Measurements from ENCODE around the gene AGAP1. TPM values are rescaled to one million over a fixed set of nuclear protein-coding genes. Genes with fewer than 3 reads are reported as not detected.

AGAP1 gene
- total RNA-seq, 2 donors from 2014 or later, result 32.8 to 34.7 TPM

DNA sequence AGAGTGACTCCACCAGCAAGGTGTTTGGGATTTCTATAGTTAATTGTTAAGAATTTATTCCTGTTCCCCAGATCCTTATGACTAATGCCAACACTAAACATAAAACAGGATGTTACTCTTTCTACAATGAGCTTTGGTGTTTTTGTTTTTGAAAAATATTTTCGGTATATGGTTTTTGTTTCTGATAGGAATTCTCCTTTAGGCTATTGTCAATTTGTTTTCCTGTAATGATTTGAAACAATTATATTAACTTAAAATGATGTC is 182.6 kb downstream of the AGAP1 start:
- no peaks in the 10 kb centered on the region for H3K36me3 Mint-ChIP-seq (ENCODE audit: low read depth)
- H3K27me3 ChIP-seq (ENCODE audit: control insufficient read depth, insufficient read depth, low read length, poor library complexity, severe bottlenecking), result peaks cover 15% of the 10 kb centered on the region
- H3K9ac ChIP-seq (ENCODE audit: extremely low read depth, low read length, poor library complexity, severe bottlenecking), result no peak overlapping the region
- H3K27me3 Mint-ChIP-seq (ENCODE audit: insufficient read depth), result peaks cover 18% of the 10 kb centered on the region
- no peak overlapping the region for H3K27ac Mint-ChIP-seq
- no peaks in the 10 kb centered on the region for H3K9me3 ChIP-seq (ENCODE audit: control insufficient read depth, low read length)
- H3K4me3 Mint-ChIP-seq, result no peak overlapping the region
- peaks cover 5% of the 10 kb centered on the region for H3K4me1 ChIP-seq (ENCODE audit: control insufficient read depth, insufficient read depth, low read length)
- no peaks in the 10 kb centered on the region for H3K9me3 Mint-ChIP-seq
- TF ChIP-seq, protein P1, sequence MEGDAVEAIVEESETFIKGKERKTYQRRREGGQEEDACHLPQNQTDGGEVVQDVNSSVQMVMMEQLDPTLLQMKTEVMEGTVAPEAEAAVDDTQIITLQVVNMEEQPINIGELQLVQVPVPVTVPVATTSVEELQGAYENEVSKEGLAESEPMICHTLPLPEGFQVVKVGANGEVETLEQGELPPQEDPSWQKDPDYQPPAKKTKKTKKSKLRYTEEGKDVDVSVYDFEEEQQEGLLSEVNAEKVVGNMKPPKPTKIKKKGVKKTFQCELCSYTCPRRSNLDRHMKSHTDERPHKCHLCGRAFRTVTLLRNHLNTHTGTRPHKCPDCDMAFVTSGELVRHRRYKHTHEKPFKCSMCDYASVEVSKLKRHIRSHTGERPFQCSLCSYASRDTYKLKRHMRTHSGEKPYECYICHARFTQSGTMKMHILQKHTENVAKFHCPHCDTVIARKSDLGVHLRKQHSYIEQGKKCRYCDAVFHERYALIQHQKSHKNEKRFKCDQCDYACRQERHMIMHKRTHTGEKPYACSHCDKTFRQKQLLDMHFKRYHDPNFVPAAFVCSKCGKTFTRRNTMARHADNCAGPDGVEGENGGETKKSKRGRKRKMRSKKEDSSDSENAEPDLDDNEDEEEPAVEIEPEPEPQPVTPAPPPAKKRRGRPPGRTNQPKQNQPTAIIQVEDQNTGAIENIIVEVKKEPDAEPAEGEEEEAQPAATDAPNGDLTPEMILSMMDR (conservative IDR thresholded peaks at IDR 0.05), result no peak
- 86% methylated on average over 1 of the region's 1 CpG; no CpG with 5 or more reads in 1 of the 2 experiments for WGBS, 2 experiments (ENCODE audit: insufficient coverage in 1 of 2, insufficient read length in 1 of 2)
- peaks cover 6% of the 10 kb centered on the region for H3K4me1 Mint-ChIP-seq
- H3K36me3 ChIP-seq (ENCODE audit: control insufficient read depth, insufficient read depth, low read length), result no peaks in the 10 kb centered on the region
- DNase-seq, result no peak
- no peak overlapping the region for H3K4me3 ChIP-seq (ENCODE audit: low read length)
- H3K27ac ChIP-seq (ENCODE audit: low read depth, low read length), result no peak overlapping the region

DNA sequence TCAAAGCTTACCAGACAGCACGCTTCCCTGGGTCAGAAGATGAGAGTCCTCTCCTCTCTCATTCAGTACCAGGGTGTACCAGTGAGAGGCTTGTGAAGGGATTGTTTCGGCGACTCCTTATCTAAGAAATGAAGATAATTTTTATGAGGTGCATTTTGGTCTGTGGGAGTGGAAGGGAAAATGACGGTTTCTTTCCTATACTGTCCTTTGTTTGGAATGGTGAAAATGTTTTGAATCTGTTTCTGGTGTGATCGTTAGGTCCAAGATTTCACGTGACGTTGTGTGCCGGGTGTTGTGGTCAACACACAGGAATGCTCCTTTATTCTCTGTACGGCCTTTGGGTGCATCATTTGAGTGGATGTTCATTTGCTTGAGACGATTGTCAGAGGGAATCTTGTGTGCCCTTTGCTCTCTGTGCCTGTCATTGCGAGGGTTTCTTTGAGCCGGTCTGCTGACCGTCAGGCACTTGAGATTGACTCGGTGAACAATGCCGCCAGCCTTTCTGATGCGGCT is 183.5 kb downstream of the AGAP1 start:
- no peak overlapping the region for H3K4me3 Mint-ChIP-seq
- no peaks in the 10 kb centered on the region for H3K36me3 Mint-ChIP-seq (ENCODE audit: low read depth)
- no peaks in the 10 kb centered on the region for H3K36me3 ChIP-seq (ENCODE audit: control insufficient read depth, insufficient read depth, low read length)
- peaks cover 9% of the 10 kb centered on the region for H3K27me3 Mint-ChIP-seq (ENCODE audit: insufficient read depth)
- no peaks in the 10 kb centered on the region for H3K9me3 Mint-ChIP-seq
- H3K4me3 ChIP-seq (ENCODE audit: low read length), result no peak overlapping the region
- H3K4me1 ChIP-seq (ENCODE audit: control insufficient read depth, insufficient read depth, low read length), result peaks cover 5% of the 10 kb centered on the region
- H3K27ac ChIP-seq (ENCODE audit: low read depth, low read length), result no peak overlapping the region
- no peak overlapping the region for H3K9ac ChIP-seq (ENCODE audit: extremely low read depth, low read length, poor library complexity, severe bottlenecking)
- TF ChIP-seq, protein P1 (conservative IDR thresholded peaks at IDR 0.05), result no peak
- DNase-seq, result no peak
- no peak overlapping the region for H3K27ac Mint-ChIP-seq
- H3K27me3 ChIP-seq (ENCODE audit: control insufficient read depth, insufficient read depth, low read length, poor library complexity, severe bottlenecking), result peaks cover 6% of the 10 kb centered on the region
- H3K4me1 Mint-ChIP-seq, result peaks cover 6% of the 10 kb centered on the region
- no peaks in the 10 kb centered on the region for H3K9me3 ChIP-seq (ENCODE audit: control insufficient read depth, low read length)
- WGBS, 2 experiments (ENCODE audit: insufficient coverage in 1 of 2, insufficient read length in 1 of 2), result 93 to 95% methylated on average over 12 to 16 of the region's 16 CpGs

DNA sequence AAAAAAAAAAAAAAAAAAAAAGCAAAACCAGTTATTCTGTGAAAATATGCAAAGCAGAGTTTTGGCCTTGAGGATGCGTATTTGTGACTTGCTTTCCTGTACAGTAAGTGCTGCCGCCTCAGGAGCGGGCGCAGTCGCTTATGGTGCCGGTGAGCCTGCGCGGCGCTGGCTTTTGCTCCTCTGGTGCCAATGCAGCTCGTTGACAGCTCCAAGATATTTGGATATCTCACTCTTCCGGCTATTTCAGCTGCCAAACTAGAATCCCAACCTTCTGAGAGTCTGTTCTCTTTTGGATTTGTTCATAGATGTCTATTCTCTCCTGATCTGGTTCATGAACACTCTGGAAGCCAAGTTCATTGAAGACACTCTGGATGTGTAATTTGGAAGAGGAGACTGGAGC is 184.1 kb downstream of the AGAP1 start:
- TF ChIP-seq, protein P1 (conservative IDR thresholded peaks at IDR 0.05), result no peak
- H3K27ac ChIP-seq (ENCODE audit: low read depth, low read length), result no peak overlapping the region
- Mint-ChIP-seq H3K4me1 (peaks cover 6% of the 10 kb centered on the region), H3K4me3 (no peak overlapping the region), H3K9me3 (no peaks in the 10 kb centered on the region), H3K27ac (no peak overlapping the region), H3K27me3 (ENCODE audit: insufficient read depth) (peaks cover 3% of the 10 kb centered on the region), H3K36me3 (ENCODE audit: low read depth) (peaks cover 2% of the 10 kb centered on the region)
- H3K4me1 ChIP-seq (ENCODE audit: control insufficient read depth, insufficient read depth, low read length), result peaks cover 5% of the 10 kb centered on the region
- H3K4me3 ChIP-seq (ENCODE audit: low read length), result no peak overlapping the region
- H3K9me3 ChIP-seq (ENCODE audit: control insufficient read depth, low read length), result no peaks in the 10 kb centered on the region
- H3K27me3 ChIP-seq (ENCODE audit: control insufficient read depth, insufficient read depth, low read length, poor library complexity, severe bottlenecking), result peaks cover under 1% of the 10 kb centered on the region
- H3K36me3 ChIP-seq (ENCODE audit: control insufficient read depth, insufficient read depth, low read length), result no peaks in the 10 kb centered on the region
- no peak overlapping the region for H3K9ac ChIP-seq (ENCODE audit: extremely low read depth, low read length, poor library complexity, severe bottlenecking)
- 95 to 100% methylated on average over 1 to 11 of the region's 11 CpGs for WGBS, 2 experiments (ENCODE audit: insufficient coverage in 1 of 2, insufficient read length in 1 of 2)
- DNase-seq, result no peak

All from endodermal cell (in vitro differentiated cells).